Heart left ventricle (tissue), 16 donors: Measurements from ENCODE around the gene CCDC117. TPM values are rescaled to one million over a fixed set of nuclear protein-coding genes. Genes with fewer than 3 reads are reported as not detected.
"Not testable (repeated sequence)": the region's sequence is repeated elsewhere in the genome, so short reads cannot be mapped to it uniquely, and the experiment has no call there.

Source experiments
- ATAC-seq, 4 donors: fragments of 200-7000 bp; cut with Tn5 transposase; one replicate each; pipeline ENCODE4 v1.9.1; 2020 to 2022; ENCODE audit warnings: moderate library complexity in 4 of 4, mild to moderate bottlenecking in 3 of 4, moderate number of reproducible peaks in 1 of 4
- DNase-seq, 5 donors: peaks; one replicate each; pipeline ENCODE4 v3.0.0-alpha.2; 2020
- H3K27ac ChIP-seq, 12 donors: fragments of 200-600 bp; sonication (generic) in 4 of 12; one replicate each; pipeline versions ENCODE4 v1.5.0 to v1.8.0; 2016 to 2022; ENCODE audit warnings: mild to moderate bottlenecking in 2 of 12
- H3K27me3 ChIP-seq, 9 donors: fragments of 200-600 bp; sonication (generic) in 2 of 9; one replicate each; pipeline versions ENCODE4 v1.5.1 to v1.8.0; 2016 to 2022; ENCODE audit warnings: mild to moderate bottlenecking in 3 of 9
- H3K36me3 ChIP-seq, 9 donors: fragments of 200-600 bp; sonication (generic) in 2 of 9; one replicate each; pipeline versions ENCODE4 v1.5.0 to v1.8.0; 2018 to 2022; ENCODE audit warnings: mild to moderate bottlenecking in 2 of 9
- H3K4me1 ChIP-seq, 12 donors: fragments of 200-600 bp; sonication (generic) in 4 of 12; one replicate each; pipeline versions ENCODE4 v1.5.0 to v1.8.0; 2016 to 2022; ENCODE audit warnings: mild to moderate bottlenecking in 3 of 12
- H3K4me3 ChIP-seq, 12 donors: fragments of 200-600 bp; sonication (generic) in 4 of 12; one replicate each; pipeline versions ENCODE4 v1.5.0 to v1.8.0; 2017 to 2022; ENCODE audit warnings: mild to moderate bottlenecking in 9 of 12, moderate library complexity in 4 of 12
- H3K9me3 ChIP-seq, 12 donors: fragments of 200-600 bp; sonication (generic) in 4 of 12; one replicate each; pipeline versions ENCODE4 v1.5.0 to v1.8.0; 2016 to 2022; ENCODE audit warnings: mild to moderate bottlenecking in 1 of 12
- POLR2A ChIP-seq, 2 donors: fragments of 450-650 bp; IDR thresholded peaks; one replicate each; pipeline ENCODE4 v1.6.1; 2017; ENCODE audit warnings: antibody characterized with exemption in 2 of 2, mild to moderate bottlenecking in 2 of 2, moderate library complexity in 2 of 2
- WGBS, 4 donors: extraction: QIAGEN DNeasy Blood & Tissue Kit in 2 of 4; methylation state at CpG; one replicate each; pipeline versions ENCODE4 v1.1.5 to v1.1.7; 2013 to 2018; 5-methylcytosine and 5-hydroxymethylcytosine counted together
- intact Hi-C, 10 donors: fragments of 100-400 bp; cut with DNase I; formaldehyde crosslinking; loops; one replicate each; pipeline versions ENCODE4 v1.11.1 to v1.14.2; 2022
- polyA plus RNA-seq, 2 donors: library from polyadenylated mRNA; stranded (reverse); fragments of 200-250 nt; gene quantifications; one replicate each; pipeline ENCODE4 v1.2.3, GENCODE V29; 2013
- total RNA-seq, 9 donors: library from RNA; depleted of rRNA in 2 of 9; stranded (reverse); fragments of >200 nt in 2 of 9; fragmentation: NEBNext Ultra II Directional in 3 of 9; extraction: Animal tissue kit (Norgen Biotek cat#: 25700) in 3 of 9; gene quantifications; one replicate each; pipeline versions ENCODE4 v1.1.0 to v1.2.4, GENCODE V29; 2016 to 2023
- TF ChIP-seq, protein P1 (sequence below), 12 donors: fragments of 200-600 bp; sonication (generic) in 4 of 12; IDR thresholded peaks; one replicate each; pipeline versions ENCODE4 v1.5.0 to v1.8.0; 2018 to 2022; ENCODE audit warnings: antibody characterized with exemption in 12 of 12, mild to moderate bottlenecking in 5 of 12
- donor health status: ischemic (EF 13 %, LVEDD 7.1; RV severe dilation, severe dysfunction).
- donor health status: healthy with polysubstance abuse.
- donor health status: DM: no; HTN: yes; CAD: no.
- donor health status: DM: no; HTN: no; CAD: no.
- donor health status: ischemic (EF 25% LVEDD 6.9; RV normal size, moderate dysfunction).
- donor health status: ischemic (EF 25% LVEDD 5.7; RV mildly dilated, moderate dysfunction).
- donor health status: healthy.
- donor health status: DM: yes; HTN: yes; CAD: no.
- donor health status: ischemic (EF 35%, LVEDD 5.7; RV mildly dilated, moderate dysfunction).
- donor health status: nonischemic (EF 11% LVEDD 7.7; RV severe dilation, severe dysfunction).
- donor health status: DM: yes; HTN: yes; CAD: no.
- donor health status: PGD.
- donor health status: ischemic (EF 29% LVEDD 5.4; RV normal size, mild dysfunction).
- donor health status: nonischemic (EF 23%, LVEDD 6.1; RV moderate dilation, normal function).

CCDC117 gene
- total and polyA plus RNA-seq, 11 donors: 6.9 to 16.6 (median 13.3) TPM

DNA sequence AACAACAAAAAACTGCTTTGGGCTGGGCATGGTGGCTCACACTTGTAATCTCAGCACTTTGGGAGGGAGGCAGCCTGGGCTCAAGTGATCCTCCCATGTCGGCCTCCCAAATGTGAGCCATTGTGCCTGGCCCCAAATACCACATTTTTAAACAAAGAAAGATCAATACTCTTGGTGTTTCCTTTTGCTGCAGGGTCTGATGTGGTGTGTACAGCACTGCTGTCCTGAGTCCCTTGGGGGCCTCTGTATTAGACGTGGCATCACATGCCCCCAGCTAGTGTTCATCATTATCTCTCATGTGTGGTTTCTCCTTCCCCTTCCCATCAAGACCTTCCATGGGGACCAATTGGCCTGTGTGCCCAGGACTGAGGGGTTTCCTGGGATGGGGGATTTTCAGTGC lies 48.4 kb downstream of the CCDC117 start:
- peaks cover 0 to 19% (median 9%) of the 10 kb centered on the region in 9 donors for H3K36me3 ChIP-seq
- no peaks in the 10 kb centered on the region for H3K9me3 ChIP-seq
- DNase-seq (no peak), ATAC-seq (no peak)
- H3K27ac ChIP-seq: no peak overlapping the region
- no peaks in the 10 kb centered on the region for H3K27me3 ChIP-seq
- H3K4me1 ChIP-seq: peaks cover 0 to 23% (median 11%) of the 10 kb centered on the region in 12 donors
- TF ChIP-seq, protein P1, sequence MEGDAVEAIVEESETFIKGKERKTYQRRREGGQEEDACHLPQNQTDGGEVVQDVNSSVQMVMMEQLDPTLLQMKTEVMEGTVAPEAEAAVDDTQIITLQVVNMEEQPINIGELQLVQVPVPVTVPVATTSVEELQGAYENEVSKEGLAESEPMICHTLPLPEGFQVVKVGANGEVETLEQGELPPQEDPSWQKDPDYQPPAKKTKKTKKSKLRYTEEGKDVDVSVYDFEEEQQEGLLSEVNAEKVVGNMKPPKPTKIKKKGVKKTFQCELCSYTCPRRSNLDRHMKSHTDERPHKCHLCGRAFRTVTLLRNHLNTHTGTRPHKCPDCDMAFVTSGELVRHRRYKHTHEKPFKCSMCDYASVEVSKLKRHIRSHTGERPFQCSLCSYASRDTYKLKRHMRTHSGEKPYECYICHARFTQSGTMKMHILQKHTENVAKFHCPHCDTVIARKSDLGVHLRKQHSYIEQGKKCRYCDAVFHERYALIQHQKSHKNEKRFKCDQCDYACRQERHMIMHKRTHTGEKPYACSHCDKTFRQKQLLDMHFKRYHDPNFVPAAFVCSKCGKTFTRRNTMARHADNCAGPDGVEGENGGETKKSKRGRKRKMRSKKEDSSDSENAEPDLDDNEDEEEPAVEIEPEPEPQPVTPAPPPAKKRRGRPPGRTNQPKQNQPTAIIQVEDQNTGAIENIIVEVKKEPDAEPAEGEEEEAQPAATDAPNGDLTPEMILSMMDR (IDR thresholded peaks at IDR 0.05): no peak
- no peak for TF ChIP-seq POLR2A (IDR thresholded peaks at IDR 0.05)
- intact Hi-C loops: loop anchor here in 1 of 10 donors (10.0 kb wide), 1 partner anchor 786 kb away; no protein-coding TSS in a partner anchor
- H3K4me3 ChIP-seq: no peak overlapping the region
- 83 to 91% (median 89%) methylated on average over 2 of the region's 2 CpGs for WGBS, 4 donors

DNA sequence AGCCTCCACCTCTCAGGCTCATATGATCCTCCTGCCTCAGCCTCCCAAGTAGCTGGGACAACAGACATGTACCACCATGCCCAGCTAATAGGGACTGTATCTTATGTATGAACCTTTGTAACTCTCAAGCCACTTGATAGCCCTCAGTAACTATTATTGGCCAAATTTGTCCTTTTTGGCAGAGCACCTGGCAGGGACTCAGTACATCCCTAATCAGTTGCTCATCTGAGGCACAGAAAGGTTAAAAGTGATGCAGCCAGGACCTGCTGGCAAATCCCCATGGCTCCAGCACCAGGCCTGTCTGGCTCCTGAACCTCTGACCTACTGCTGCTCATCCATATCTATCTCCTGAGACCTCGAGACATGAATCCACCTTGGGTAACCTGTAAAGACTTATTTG lies 49.0 kb downstream of the CCDC117 start:
- Histone ChIP-seq H3K4me3 (no peak overlapping the region), H3K36me3 (peaks cover 0 to 19% (median 9%) of the 10 kb centered on the region in 9 donors), H3K27ac (peak overlapping the region in 1 of 12 donors; percentile 9), H3K4me1 (peaks cover 0 to 23% (median 11%) of the 10 kb centered on the region in 12 donors), H3K27me3 (no peaks in the 10 kb centered on the region), H3K9me3 (no peaks in the 10 kb centered on the region)
- 92 to 100% (median 97%) methylated on average over 1 of the region's 1 CpG for WGBS, 4 donors
- intact Hi-C loops: loop anchor here in 1 of 10 donors (10.0 kb wide), 1 partner anchor 787 kb away; no protein-coding TSS in a partner anchor
- DNase-seq: no peak
- no peak for ATAC-seq
- TF ChIP-seq POLR2A (IDR thresholded peaks at IDR 0.05): no peak
- TF ChIP-seq, protein P1 (IDR thresholded peaks at IDR 0.05): no peak

DNA sequence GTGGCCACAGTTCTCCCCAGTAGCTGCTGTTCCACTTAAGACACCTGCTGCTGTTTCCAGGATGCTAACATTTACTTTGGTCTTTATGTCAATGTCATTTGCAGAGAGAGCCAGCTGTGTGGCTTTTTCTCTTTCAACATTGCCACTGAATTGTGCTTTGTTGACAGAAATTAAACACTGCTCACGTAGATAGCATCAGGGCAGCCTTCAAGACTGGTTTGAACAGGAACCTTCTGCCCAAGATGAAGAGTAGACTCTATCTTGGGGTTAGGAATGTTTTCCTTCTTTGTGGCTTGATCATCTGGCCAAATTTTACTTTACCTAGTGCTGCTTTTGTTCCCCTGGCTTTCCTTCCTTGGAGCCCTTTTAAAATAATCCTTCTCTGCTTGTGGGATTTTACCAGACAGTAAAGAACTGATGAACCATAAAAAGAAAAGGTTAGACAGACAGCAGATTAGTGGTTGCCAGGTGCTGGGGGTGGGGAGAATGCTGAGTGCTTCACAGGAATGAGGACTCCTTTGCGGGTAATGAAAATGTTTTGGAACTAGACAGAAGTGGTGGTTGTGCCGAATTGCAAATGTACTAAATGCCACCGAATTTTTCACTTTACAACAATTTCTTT lies 50.5 kb downstream of the CCDC117 start:
- no peak for ATAC-seq
- 82 to 95% (median 87%) methylated on average over 4 of the region's 4 CpGs for WGBS, 4 donors
- DNase-seq: no peak
- peaks cover 0 to 19% (median 9%) of the 10 kb centered on the region in 9 donors for H3K36me3 ChIP-seq
- H3K27ac ChIP-seq: peak overlapping the region in 1 of 12 donors; percentile 9
- no peak for TF ChIP-seq POLR2A (IDR thresholded peaks at IDR 0.05)
- TF ChIP-seq, protein P1 (IDR thresholded peaks at IDR 0.05): no peak
- peaks cover 0 to 19% (median 10%) of the 10 kb centered on the region in 12 donors for H3K4me1 ChIP-seq
- H3K27me3 ChIP-seq: no peaks in the 10 kb centered on the region
- H3K9me3 ChIP-seq: no peaks in the 10 kb centered on the region
- intact Hi-C loops: loop anchor here in 1 of 10 donors (10.0 kb wide), 1 partner anchor 788 kb away; no protein-coding TSS in a partner anchor
- H3K4me3 ChIP-seq: no peak overlapping the region

DNA sequence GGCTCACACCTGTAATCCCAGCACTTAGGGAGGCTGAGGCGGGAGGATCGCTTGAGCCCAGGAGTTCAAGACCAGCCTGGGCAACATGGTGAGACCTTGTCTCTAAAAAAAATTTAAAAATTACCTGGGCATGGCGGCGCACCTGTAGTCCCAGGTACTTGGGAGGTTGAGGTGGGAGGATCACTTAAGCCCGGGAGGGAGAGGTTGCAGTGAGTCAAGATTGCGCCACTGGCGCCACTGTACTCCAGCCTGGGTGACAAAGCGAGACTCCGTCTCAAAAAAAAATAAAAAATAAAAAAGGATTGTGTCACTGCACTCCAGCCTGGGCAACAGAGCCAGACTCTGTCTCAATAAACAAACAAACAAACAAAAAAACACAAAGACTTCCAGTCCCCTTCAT lies 52.0 kb downstream of the CCDC117 start:
- not testable (repeated sequence) for DNase-seq, ATAC-seq, H3K9me3 ChIP-seq, H3K4me3 ChIP-seq, H3K27me3 ChIP-seq, H3K27ac ChIP-seq, H3K4me1 ChIP-seq
- intact Hi-C loops: loop anchor here in 2 of 10 donors (2.0 to 10.0 kb wide), 2 partner anchors 220 to 790 kb away; no protein-coding TSS in a partner anchor
- WGBS, 4 donors: 85 to 96% (median 91%) methylated on average over 9 of the region's 9 CpGs
- H3K36me3 ChIP-seq: peaks cover 0 to 19% (median 9%) of the 10 kb centered on the region in 9 donors

DNA sequence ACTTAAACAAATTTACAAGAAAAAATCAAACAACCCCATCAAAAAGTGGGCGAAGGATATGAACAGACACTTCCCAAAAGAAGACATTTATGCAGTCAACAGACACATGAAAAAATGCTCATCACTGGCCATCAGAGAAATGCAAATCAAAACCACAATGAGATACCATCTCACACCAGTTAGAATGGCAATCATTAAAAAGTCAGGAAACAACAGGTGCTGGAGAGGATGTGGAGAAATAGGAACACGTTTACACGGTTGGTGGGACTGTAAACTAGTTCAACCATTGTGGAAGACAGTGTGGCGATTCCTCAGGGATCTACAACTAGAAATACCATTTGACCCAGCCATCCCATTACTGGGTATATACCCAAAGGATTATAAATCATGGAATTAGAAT lies 53.9 kb downstream of the CCDC117 start:
- 72 to 89% (median 77%) methylated on average over 4 of the region's 4 CpGs for WGBS, 4 donors
- not testable (repeated sequence) for DNase-seq, H3K9me3 ChIP-seq, H3K27me3 ChIP-seq, H3K4me3 ChIP-seq, ATAC-seq, H3K27ac ChIP-seq
- Histone ChIP-seq H3K36me3 (peaks cover 0 to 22% (median 9%) of the 10 kb centered on the region in 9 donors), H3K4me1 (peaks cover 0 to 13% (median 1%) of the 10 kb centered on the region in 12 donors)
- intact Hi-C loops: loop anchor here in 2 of 10 donors (5.0 to 10.0 kb wide), 2 partner anchors 84 to 792 kb away; partner anchors contain the start of genes CHEK2 (in 1 of the 2) and HSCB (in 1 of the 2)
